ENCODE measurements around the gene VAMP4. TPM values are rescaled to one million over a fixed set of nuclear protein-coding genes. Genes with fewer than 3 reads are reported as not detected.
"Not testable (repeated sequence)": the region's sequence is repeated elsewhere in the genome, so short reads cannot be mapped to it uniquely, and the experiment has no call there.

VAMP4 gene
- total RNA-seq, 1 donor from 2014 or later: 7.4 TPM

DNA sequence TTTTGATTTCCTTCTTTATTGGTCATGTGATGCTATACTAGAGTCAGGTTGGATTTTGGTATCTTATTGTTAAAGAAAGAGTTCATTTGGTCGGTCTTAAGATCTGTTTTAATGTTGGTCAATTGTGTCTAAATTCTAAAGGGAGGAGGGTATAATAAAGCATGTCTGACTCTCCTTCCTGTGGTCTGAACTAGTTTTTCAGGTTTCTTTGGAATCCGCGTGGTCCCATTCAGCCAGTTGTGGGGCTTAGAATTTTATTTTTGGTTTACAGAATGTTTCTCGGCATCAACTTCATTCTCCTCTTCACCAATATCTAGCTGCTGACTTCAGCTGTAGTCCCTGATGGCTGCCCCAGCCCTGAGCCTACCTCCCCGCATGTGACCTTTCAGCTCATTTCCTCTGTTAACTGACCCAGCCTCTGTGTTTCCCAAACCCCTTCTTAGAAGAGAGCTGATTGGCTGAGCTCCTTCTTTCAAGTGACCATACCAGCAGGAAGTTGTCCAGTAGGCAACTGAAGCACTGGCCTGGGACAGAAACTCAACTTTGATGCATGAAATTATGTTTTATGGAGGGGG lies 80.7 kb downstream of the VAMP4 start:
- Histone ChIP-seq H3K79me2 (ENCODE audit: insufficient read depth, low read length) (no peaks in the 10 kb centered on the region), H3K36me3 (ENCODE audit: insufficient read depth, low read length) (no peaks in the 10 kb centered on the region), H4K20me1 (ENCODE audit: insufficient read depth, low read length) (no peaks in the 10 kb centered on the region), H3K4me1 (ENCODE audit: insufficient read depth, low read length) (no peaks in the 10 kb centered on the region), H3K9ac (ENCODE audit: low read length) (no peak overlapping the region), H3K9me3 (ENCODE audit: insufficient read depth, low read depth, low read length) (no peaks in the 10 kb centered on the region), H3K4me2 (ENCODE audit: low read length) (no peak overlapping the region), H3K27ac (ENCODE audit: low read depth, low read length) (no peak overlapping the region), H3K27me3 (ENCODE audit: insufficient read depth, low read length) (no peaks in the 10 kb centered on the region), H2AFZ (ENCODE audit: low read depth, low read length) (no peak overlapping the region), H3K4me3 (ENCODE audit: insufficient read depth, low read depth, low read length) (no peak overlapping the region)
- Mint-ChIP-seq H3K4me3 (ENCODE audit: unreplicated experiment) (no peak overlapping the region), H3K9me3 (ENCODE audit: unreplicated experiment) (no peaks in the 10 kb centered on the region), H3K36me3 (ENCODE audit: low read depth, unreplicated experiment) (no peaks in the 10 kb centered on the region), H3K27me3 (ENCODE audit: low read depth, unreplicated experiment) (no peaks in the 10 kb centered on the region), H3K27ac (ENCODE audit: unreplicated experiment) (no peak overlapping the region), H3K4me1 (ENCODE audit: low read depth, unreplicated experiment) (peaks cover 14% of the 10 kb centered on the region)
- TF ChIP-seq EZH2 (IDR thresholded peaks at IDR 0.05; ENCODE audit: insufficient read depth, low read length): no peak
- TF ChIP-seq, protein P1, sequence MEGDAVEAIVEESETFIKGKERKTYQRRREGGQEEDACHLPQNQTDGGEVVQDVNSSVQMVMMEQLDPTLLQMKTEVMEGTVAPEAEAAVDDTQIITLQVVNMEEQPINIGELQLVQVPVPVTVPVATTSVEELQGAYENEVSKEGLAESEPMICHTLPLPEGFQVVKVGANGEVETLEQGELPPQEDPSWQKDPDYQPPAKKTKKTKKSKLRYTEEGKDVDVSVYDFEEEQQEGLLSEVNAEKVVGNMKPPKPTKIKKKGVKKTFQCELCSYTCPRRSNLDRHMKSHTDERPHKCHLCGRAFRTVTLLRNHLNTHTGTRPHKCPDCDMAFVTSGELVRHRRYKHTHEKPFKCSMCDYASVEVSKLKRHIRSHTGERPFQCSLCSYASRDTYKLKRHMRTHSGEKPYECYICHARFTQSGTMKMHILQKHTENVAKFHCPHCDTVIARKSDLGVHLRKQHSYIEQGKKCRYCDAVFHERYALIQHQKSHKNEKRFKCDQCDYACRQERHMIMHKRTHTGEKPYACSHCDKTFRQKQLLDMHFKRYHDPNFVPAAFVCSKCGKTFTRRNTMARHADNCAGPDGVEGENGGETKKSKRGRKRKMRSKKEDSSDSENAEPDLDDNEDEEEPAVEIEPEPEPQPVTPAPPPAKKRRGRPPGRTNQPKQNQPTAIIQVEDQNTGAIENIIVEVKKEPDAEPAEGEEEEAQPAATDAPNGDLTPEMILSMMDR (IDR thresholded peaks at IDR 0.05; ENCODE audit: insufficient read depth, low read depth, low read length): no peak
- no peak for DNase-seq (ENCODE audit: low read depth)
- no peak for FAIRE-seq

DNA sequence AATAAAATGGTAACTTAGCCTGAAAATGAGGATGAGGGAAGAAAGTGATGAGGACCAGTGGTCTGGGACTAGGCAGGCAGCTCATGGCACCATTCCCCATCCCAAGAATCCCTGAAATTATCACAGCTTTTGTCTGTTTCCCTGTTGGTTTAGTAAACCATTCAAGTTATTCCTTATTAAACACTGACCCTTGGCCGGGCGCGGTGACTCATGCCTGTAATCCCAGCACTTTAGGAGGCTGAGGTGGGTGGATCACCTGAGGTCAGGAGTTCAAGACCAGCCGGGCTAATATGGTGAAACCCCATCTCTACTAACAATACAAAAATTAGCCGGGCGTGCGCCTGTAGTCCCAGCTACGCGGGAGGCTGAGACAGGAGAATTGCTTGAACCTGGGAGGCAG lies 85.7 kb downstream of the VAMP4 start:
- not testable (repeated sequence) for H3K9me3 ChIP-seq (ENCODE audit: insufficient read depth, low read depth, low read length); H3K27ac ChIP-seq (ENCODE audit: low read depth, low read length); H3K9ac ChIP-seq (ENCODE audit: low read length); H3K27ac Mint-ChIP-seq (ENCODE audit: unreplicated experiment); H3K4me3 Mint-ChIP-seq (ENCODE audit: unreplicated experiment); H3K27me3 ChIP-seq (ENCODE audit: insufficient read depth, low read length); H3K4me1 ChIP-seq (ENCODE audit: insufficient read depth, low read length); H3K4me2 ChIP-seq (ENCODE audit: low read length); H3K9me3 Mint-ChIP-seq (ENCODE audit: unreplicated experiment); DNase-seq (ENCODE audit: low read depth); H3K27me3 Mint-ChIP-seq (ENCODE audit: low read depth, unreplicated experiment); H3K79me2 ChIP-seq (ENCODE audit: insufficient read depth, low read length); H3K4me3 ChIP-seq (ENCODE audit: insufficient read depth, low read depth, low read length); H3K36me3 ChIP-seq (ENCODE audit: insufficient read depth, low read length); H4K20me1 ChIP-seq (ENCODE audit: insufficient read depth, low read length); FAIRE-seq; H2AFZ ChIP-seq (ENCODE audit: low read depth, low read length); H3K36me3 Mint-ChIP-seq (ENCODE audit: low read depth, unreplicated experiment)
- peaks cover 16% of the 10 kb centered on the region for H3K4me1 Mint-ChIP-seq (ENCODE audit: low read depth, unreplicated experiment)

DNA sequence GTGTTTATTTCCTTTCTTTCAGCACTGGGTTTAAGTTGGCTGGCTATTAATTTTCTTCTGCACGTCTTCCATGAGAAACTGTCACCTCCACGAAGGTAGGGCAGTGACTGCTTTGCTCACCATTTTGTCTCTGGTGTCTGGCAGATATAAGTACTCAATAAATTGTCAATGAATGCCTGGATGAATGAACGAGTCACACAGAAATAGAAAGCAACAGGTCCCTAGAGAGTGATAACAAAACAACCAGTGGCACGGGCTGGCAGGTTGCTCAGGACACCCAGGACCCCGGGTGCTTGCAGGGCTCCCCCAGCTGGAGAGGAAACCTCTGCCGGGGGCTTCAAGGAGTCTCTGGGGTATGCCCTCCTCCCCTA lies 86.1 kb downstream of the VAMP4 start:
- no peaks in the 10 kb centered on the region for H3K36me3 Mint-ChIP-seq (ENCODE audit: low read depth, unreplicated experiment)
- no peak for TF ChIP-seq EZH2 (IDR thresholded peaks at IDR 0.05; ENCODE audit: insufficient read depth, low read length)
- Histone ChIP-seq H2AFZ (ENCODE audit: low read depth, low read length) (peak overlapping the region; percentile 64), H4K20me1 (ENCODE audit: insufficient read depth, low read length) (no peaks in the 10 kb centered on the region), H3K4me3 (ENCODE audit: insufficient read depth, low read depth, low read length) (no peak overlapping the region), H3K27ac (ENCODE audit: low read depth, low read length) (no peak overlapping the region), H3K79me2 (ENCODE audit: insufficient read depth, low read length) (no peaks in the 10 kb centered on the region), H3K27me3 (ENCODE audit: insufficient read depth, low read length) (peaks cover 3% of the 10 kb centered on the region), H3K4me1 (ENCODE audit: insufficient read depth, low read length) (no peaks in the 10 kb centered on the region), H3K9me3 (ENCODE audit: insufficient read depth, low read depth, low read length) (no peaks in the 10 kb centered on the region), H3K36me3 (ENCODE audit: insufficient read depth, low read length) (no peaks in the 10 kb centered on the region), H3K4me2 (ENCODE audit: low read length) (peak overlapping the region; percentile 42), H3K9ac (ENCODE audit: low read length) (no peak overlapping the region)
- H3K27me3 Mint-ChIP-seq (ENCODE audit: low read depth, unreplicated experiment): no peaks in the 10 kb centered on the region
- DNase-seq (ENCODE audit: low read depth) (no peak), FAIRE-seq (no peak)
- H3K27ac Mint-ChIP-seq (ENCODE audit: unreplicated experiment): no peak overlapping the region
- H3K9me3 Mint-ChIP-seq (ENCODE audit: unreplicated experiment): no peaks in the 10 kb centered on the region
- peaks cover 16% of the 10 kb centered on the region for H3K4me1 Mint-ChIP-seq (ENCODE audit: low read depth, unreplicated experiment)
- no peak overlapping the region for H3K4me3 Mint-ChIP-seq (ENCODE audit: unreplicated experiment)
